H9 (cell line): ENCODE measurements around the gene VEZT. TPM values are rescaled to one million over a fixed set of nuclear protein-coding genes. Genes with fewer than 3 reads are reported as not detected.

Experiments used
- DNase-seq: peaks from one replicate; pipeline ENCODE4 v3.0.0-alpha.2; 2017
- H2AFZ ChIP-seq: one replicate; pipeline ENCODE4 v1.6.1; 2013; ENCODE audit warnings: mild to moderate bottlenecking, low read length, control low read depth, moderate library complexity
- H2AK5ac ChIP-seq: 2 replicates; pipeline ENCODE4 v1.6.1; 2013; ENCODE audit warnings: low read length, control low read depth, mixed read lengths; ENCODE audit not compliant: insufficient read length
- H2BK120ac ChIP-seq: one replicate; pipeline ENCODE4 v1.6.1; 2013; ENCODE audit warnings: low read depth, mild to moderate bottlenecking, low read length, control low read depth, inconsistent platforms; ENCODE audit not compliant: poor library complexity, severe bottlenecking
- H2BK12ac ChIP-seq: 2 replicates; pipeline ENCODE4 v1.6.1; 2013; ENCODE audit warnings: low read length, control low read depth, mixed read lengths, low read depth; ENCODE audit not compliant: insufficient read length
- H2BK15ac ChIP-seq: 2 replicates; pipeline ENCODE4 v1.6.1; 2013; ENCODE audit warnings: low read depth, low read length, control low read depth
- H2BK20ac ChIP-seq: one replicate; pipeline ENCODE4 v1.6.1; 2013; ENCODE audit warnings: low read depth, mild to moderate bottlenecking, low read length, control low read depth, inconsistent platforms; ENCODE audit not compliant: poor library complexity, severe bottlenecking
- H2BK5ac ChIP-seq: 2 replicates; pipeline ENCODE4 v1.6.1; 2013; ENCODE audit warnings: low read length, control low read depth, mixed read lengths; ENCODE audit not compliant: insufficient read length
- H3K14ac ChIP-seq: 2 replicates; pipeline ENCODE4 v1.6.1; 2013; ENCODE audit warnings: low read length, control low read depth; ENCODE audit not compliant: insufficient read depth
- H3K18ac ChIP-seq: 2 replicates; pipeline ENCODE4 v1.6.1; 2013; ENCODE audit warnings: low read depth, mild to moderate bottlenecking, mixed read lengths, low read length, control low read depth; ENCODE audit not compliant: insufficient read length
- H3K23ac ChIP-seq: 2 replicates; pipeline ENCODE4 v1.6.1; 2013; ENCODE audit warnings: low read length, control low read depth, mixed read lengths, low read depth; ENCODE audit not compliant: insufficient read length
- H3K23me2 ChIP-seq: 2 replicates; pipeline ENCODE4 v1.6.1; 2013; ENCODE audit warnings: low read depth, mild to moderate bottlenecking, mixed read lengths, low read length, control low read depth; ENCODE audit not compliant: insufficient read length, poor library complexity, severe bottlenecking
- H3K27ac ChIP-seq: 2 replicates; pipeline ENCODE4 v1.5.1; 2013; ENCODE audit warnings: low read length, control low read depth, mixed read lengths, low read depth; ENCODE audit not compliant: insufficient read length
- H3K27me3 ChIP-seq: 2 replicates; pipeline ENCODE4 v1.6.1; 2013; ENCODE audit warnings: low read length, control low read depth, inconsistent platforms; ENCODE audit not compliant: insufficient read depth
- H3K4ac ChIP-seq: 2 replicates; pipeline ENCODE4 v1.6.1; 2013; ENCODE audit warnings: low read depth, mild to moderate bottlenecking, control low read depth, inconsistent platforms, low read length, moderate library complexity
- H3K4me1 ChIP-seq: 2 replicates; pipeline ENCODE4 v1.6.1; 2013; ENCODE audit warnings: low read length, control low read depth, inconsistent platforms; ENCODE audit not compliant: insufficient read depth
- H3K4me2 ChIP-seq: 2 replicates; pipeline ENCODE4 v1.6.1; 2013; ENCODE audit warnings: low read length, control low read depth, mixed read lengths; ENCODE audit not compliant: insufficient read length, insufficient read depth
- H3K56ac ChIP-seq: 2 replicates; pipeline ENCODE4 v1.6.1; 2013; ENCODE audit warnings: low read depth, mild to moderate bottlenecking, mixed read lengths, low read length, control low read depth; ENCODE audit not compliant: insufficient read length
- H3K79me1 ChIP-seq: 2 replicates; pipeline ENCODE4 v1.6.1; 2013; ENCODE audit warnings: low read depth, mild to moderate bottlenecking, moderate library complexity, low read length, control low read depth, inconsistent platforms; ENCODE audit not compliant: insufficient read depth, poor library complexity, severe bottlenecking
- H3K79me2 ChIP-seq: 2 replicates; pipeline ENCODE4 v1.6.1; 2013; ENCODE audit warnings: low read length, control low read depth, inconsistent platforms; ENCODE audit not compliant: insufficient read depth
- H3K9ac ChIP-seq: 2 replicates; pipeline ENCODE4 v1.6.1; 2013; ENCODE audit warnings: low read length, control low read depth, mixed read lengths; ENCODE audit not compliant: insufficient read length; ENCODE audit errors: extremely low read depth
- H3K9me3 ChIP-seq: one replicate; pipeline ENCODE4 v1.6.1; 2013; ENCODE audit warnings: low read depth, low read length, inconsistent platforms; ENCODE audit not compliant: control insufficient read depth
- H3T11ph ChIP-seq: one replicate; pipeline ENCODE4 v1.6.1; 2013; ENCODE audit warnings: mild to moderate bottlenecking, low read length, control low read depth, inconsistent platforms
- H4K20me1 ChIP-seq: one replicate; pipeline ENCODE4 v1.6.1; 2013; ENCODE audit not compliant: control insufficient read depth, insufficient read length, insufficient read depth
- H4K5ac ChIP-seq: 2 replicates; pipeline ENCODE4 v1.6.1; 2013; ENCODE audit warnings: low read depth, mild to moderate bottlenecking, mixed read lengths, low read length, control low read depth; ENCODE audit not compliant: insufficient read length
- H4K8ac ChIP-seq: replicated peaks from 2 replicates; pipeline ENCODE4 v1.6.1; 2013; ENCODE audit warnings: low read length, control low read depth, mixed read lengths, low read depth; ENCODE audit not compliant: insufficient read length
- H4K91ac ChIP-seq: 2 replicates; pipeline ENCODE4 v1.6.1; 2013; ENCODE audit warnings: low read depth, mild to moderate bottlenecking, moderate library complexity, mixed read lengths, low read length, control low read depth; ENCODE audit not compliant: insufficient read length
- H3K27ac Mint-ChIP-seq, 3 experiments: 2 replicates in 2 of 3; 3 replicates in 1 of 3; pipeline ENCODE4 v1.8.0; 2020 to 2021; ENCODE audit warnings: mixed read lengths in 3 of 3, mild to moderate bottlenecking in 1 of 3, moderate library complexity in 1 of 3
- H3K27me3 Mint-ChIP-seq: 2 replicates; pipeline ENCODE4 v1.8.0; 2021; ENCODE audit warnings: low read depth, mild to moderate bottlenecking, moderate library complexity, mixed read lengths
- H3K36me3 Mint-ChIP-seq, 3 experiments: 2 replicates in 2 of 3; 3 replicates in 1 of 3; pipeline ENCODE4 v1.8.0; 2020 to 2021; ENCODE audit warnings: low read depth in 3 of 3, mixed read lengths in 3 of 3; ENCODE audit not compliant: insufficient read depth in 1 of 3
- H3K4me1 Mint-ChIP-seq, 2 experiments: 2 replicates each; pipeline ENCODE4 v1.8.0; 2020; ENCODE audit warnings: mixed read lengths in 2 of 2
- H3K4me3 Mint-ChIP-seq, 2 experiments: 2 replicates in 1 of 2; 3 replicates in 1 of 2; pipeline ENCODE4 v1.8.0; 2020 to 2021; ENCODE audit warnings: mild to moderate bottlenecking in 2 of 2, mixed read lengths in 2 of 2, moderate library complexity in 1 of 2
- H3K9me3 Mint-ChIP-seq, 2 experiments: 2 replicates in 1 of 2; 3 replicates in 1 of 2; pipeline ENCODE4 v1.8.0; 2020; ENCODE audit warnings: mild to moderate bottlenecking in 2 of 2, mixed read lengths in 2 of 2, moderate library complexity in 1 of 2
- CTCF ChIP-seq: fragments of 200-600 bp; sonication (generic); conservative IDR thresholded peaks from 3 replicates; pipeline ENCODE4 v1.8.0; 2021; ENCODE audit warnings: antibody characterized with exemption, mild to moderate bottlenecking
- WGBS: extraction: QIAGEN DNeasy Blood & Tissue Kit; methylation state at CpG from one replicate; pipeline ENCODE4 v1.1.7; 2013; ENCODE audit warnings: missing lambda C conversion rate, low lambda C conversion rate, mixed read lengths; ENCODE audit not compliant: insufficient read length; ENCODE audit errors: extremely low coverage; 5-methylcytosine and 5-hydroxymethylcytosine counted together
- total RNA-seq: library from RNA; stranded (reverse); gene quantifications from 2 replicates; pipeline ENCODE4 v1.2.1, GENCODE V29; 2021

The VEZT gene
- total RNA-seq, 1 experiment from 2014 or later: 69.8 TPM

DNA sequence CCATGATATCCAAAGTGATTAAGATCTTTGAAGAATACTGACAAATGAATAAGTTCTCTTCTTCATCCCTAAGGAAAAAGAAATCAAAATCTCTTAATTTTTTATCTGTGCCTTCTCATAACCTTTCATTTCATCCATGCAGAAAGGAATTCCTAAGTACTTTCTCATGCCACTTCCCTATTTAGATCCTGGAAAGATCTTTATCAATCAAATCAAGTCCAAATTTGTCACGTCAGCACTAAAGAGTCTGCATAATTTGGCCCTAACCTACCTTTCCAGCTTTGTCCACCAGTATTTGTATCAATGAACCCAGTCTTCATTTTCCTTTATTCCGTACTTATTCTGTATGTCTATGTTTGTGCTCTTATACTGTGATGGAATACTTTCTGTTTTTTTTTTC, 41.2 kb downstream of the VEZT start:
- no CpG with 5 or more reads among the region's 2 CpGs for WGBS

More for the DNA sequence above, 41.2 kb downstream of the VEZT start:
- Histone ChIP-seq H4K91ac (no peak overlapping the region), H3K9me3 (no peaks in the 10 kb centered on the region), H3K79me2 (no peaks in the 10 kb centered on the region; the same call in 1 of the 2 replicates), H3K4ac (no peak overlapping the region), H3K27ac (no peak overlapping the region), H3K23me2 (no peaks in the 10 kb centered on the region), H3K18ac (no peak overlapping the region), H4K20me1 (no peaks in the 10 kb centered on the region), H2AFZ (no peak overlapping the region), H2BK12ac (no peak overlapping the region), H3K4me2 (no peak overlapping the region), H3K23ac (no peak overlapping the region), H2BK5ac (no peak overlapping the region), H3T11ph (no peak overlapping the region), H3K4me1 (no peaks in the 10 kb centered on the region; the same call in 1 of the 2 replicates), H3K27me3 (no peaks in the 10 kb centered on the region), H3K9ac (no peak overlapping the region), H2AK5ac (no peak overlapping the region), H3K14ac (no peak overlapping the region), H3K56ac (no peak overlapping the region), H4K8ac (no peak overlapping the region), H3K79me1 (peaks cover 3% of the 10 kb centered on the region), H2BK15ac (no peak overlapping the region), H2BK20ac (no peak overlapping the region), H2BK120ac (no peak overlapping the region), H4K5ac (no peak overlapping the region)
- peaks cover 19 to 40% (median 37%) of the 10 kb centered on the region in 3 experiments; a peak in 6 of 7 replicates for H3K36me3 Mint-ChIP-seq
- no peaks in the 10 kb centered on the region for H3K9me3 Mint-ChIP-seq
- no peak overlapping the region for H3K4me3 Mint-ChIP-seq
- H3K27me3 Mint-ChIP-seq: no peaks in the 10 kb centered on the region
- no peak for TF ChIP-seq CTCF
- H3K4me1 Mint-ChIP-seq: peaks cover 41% of the 10 kb centered on the region in 2 experiments
- H3K27ac Mint-ChIP-seq: peak overlapping the region in 1 of 3 experiments; percentile 42; a peak in 3 of 7 replicates
- no peak for DNase-seq
